GM12878 (cell line): ENCODE data around the gene TRERF1. TPM values are rescaled to one million over a fixed set of nuclear protein-coding genes. Genes with fewer than 3 reads are reported as not detected.

Experiments used
- ATAC-seq: fragments of 200-7000 bp; cut with Tn5 transposase; 3 replicates; pipeline ENCODE4 v1.9.1; 2020; ENCODE audit warnings: mild to moderate bottlenecking, moderate library complexity
- BruUV-seq: library from RNA; stranded (reverse); fragments of 400-500 nt; replicated peaks from 2 replicates; lab custom pipeline; 2021; lab: Mats Ljungman, UMichigan
- CTCF ChIA-PET: fragments of 300-600 bp; sonication (Branson Sonifier 250); formaldehyde crosslinking; extraction: SDS; loops from one replicate; lab custom pipeline; 2021; ENCODE audit warnings: inconsistent platforms; lab: Yijun Ruan, JAX
- POLR2A ChIA-PET: fragments of 350-600 bp; formaldehyde crosslinking; extraction: SDS; loops from one replicate; lab custom pipeline; 2021; ENCODE audit warnings: inconsistent platforms; lab: Charles Lee
- RAD21 ChIA-PET: fragments of 300-600 bp; sonication (Branson Sonifier 250); formaldehyde crosslinking; loops from one replicate; lab custom pipeline; 2023; ENCODE audit warnings: antibody characterized with exemption; ENCODE audit not compliant: unreplicated experiment; lab: Charles Lee
- SMC1A ChIA-PET: fragments of 300-600 bp; sonication (Branson Sonifier 250); formaldehyde crosslinking; loops from one replicate; lab custom pipeline; 2023; ENCODE audit not compliant: unreplicated experiment, uncharacterized antibody; lab: Charles Lee
- DNase-seq: peaks from one replicate; pipeline ENCODE4 v3.0.0-alpha.2; 2011; ENCODE audit warnings: low read depth, low spot score
- FAIRE-seq: peaks from 3 replicates; lab custom pipeline; 2011; peaks lifted over from hg19 to GRCh38; lab: Jason Lieb, UNC
- H2AFZ ChIP-seq: 2 replicates; pipeline ENCODE4 v1.6.0; 2011; ENCODE audit warnings: low read depth, low read length, control low read depth; ENCODE audit not compliant: control insufficient read depth
- H3K27ac ChIP-seq: 2 replicates; pipeline ENCODE4 v1.5.1; 2011; ENCODE audit warnings: control low read depth; ENCODE audit not compliant: control insufficient read depth, insufficient read depth
- H3K27me3 ChIP-seq, 2 experiments: replicated peaks in 1 of 2; 2 replicates each; pipeline versions ENCODE4 v1.6.0 to v1.6.1; 2011; ENCODE audit warnings: low read length in 1 of 2; ENCODE audit not compliant: control insufficient read depth in 2 of 2, insufficient read depth in 2 of 2
- H3K36me3 ChIP-seq, 2 experiments: 2 replicates each; pipeline ENCODE4 v1.5.1; 2011; ENCODE audit warnings: low read length in 1 of 2; ENCODE audit not compliant: control insufficient read depth in 2 of 2, insufficient read depth in 2 of 2
- H3K4me1 ChIP-seq: 2 replicates; pipeline ENCODE4 v1.6.1; 2011; ENCODE audit warnings: mild to moderate bottlenecking, low read length, moderate library complexity, mixed read lengths; ENCODE audit not compliant: control insufficient read depth, insufficient read depth
- H3K4me2 ChIP-seq: 2 replicates; pipeline ENCODE4 v1.6.0; 2011; ENCODE audit warnings: control low read depth; ENCODE audit not compliant: control insufficient read depth, insufficient read depth
- H3K4me3 ChIP-seq: fragments of 200-600 bp; sonication (generic); 2 replicates; pipeline ENCODE4 v1.5.1; 2016
- H3K79me2 ChIP-seq: 2 replicates; pipeline ENCODE4 v1.6.0; 2011; ENCODE audit warnings: low read length; ENCODE audit not compliant: control insufficient read depth, insufficient read depth
- H3K9ac ChIP-seq: 2 replicates; pipeline ENCODE4 v1.8.0; 2011; ENCODE audit warnings: low read length, control low read depth, mixed read lengths; ENCODE audit not compliant: control insufficient read depth, insufficient read depth
- H3K9me3 ChIP-seq: replicated peaks from 3 replicates; pipeline ENCODE4 v1.5.1; 2011; ENCODE audit warnings: mild to moderate bottlenecking, low read length; ENCODE audit not compliant: control insufficient read depth, insufficient read depth
- H4K20me1 ChIP-seq: 2 replicates; pipeline ENCODE4 v1.6.0; 2011; ENCODE audit not compliant: control insufficient read depth, insufficient read depth
- BACH1 ChIP-seq: fragments of 450-650 bp; IDR thresholded peaks from 2 replicates; pipeline ENCODE4 v1.6.1; 2017; ENCODE audit warnings: mild to moderate bottlenecking, borderline replicate concordance
- CHD1 ChIP-seq: IDR thresholded peaks from 2 replicates; pipeline ENCODE4 v1.6.1; 2012; ENCODE audit warnings: low read depth, low read length, improper control_type of control experiment
- CHD4 ChIP-seq: fragments of 200-600 bp; sonication (generic); IDR thresholded peaks from 2 replicates; pipeline ENCODE4 v1.6.1; 2016; ENCODE audit warnings: mild to moderate bottlenecking
- CREB1 ChIP-seq: IDR thresholded peaks from 2 replicates; pipeline ENCODE4 v1.6.1; 2012; ENCODE audit warnings: low read depth, mild to moderate bottlenecking, inconsistent platforms
- HCFC1 ChIP-seq: fragments of 150-350 bp; IDR thresholded peaks from 2 replicates; pipeline ENCODE4 v1.6.1; 2014; ENCODE audit warnings: low read length
- IKZF1 ChIP-seq: fragments of 450-650 bp; conservative IDR thresholded peaks from 2 replicates; pipeline ENCODE4 v1.6.1; 2017; ENCODE audit warnings: antibody characterized with exemption, mild to moderate bottlenecking
- MYB ChIP-seq: fragments of 150-350 bp; IDR thresholded peaks from 2 replicates; pipeline ENCODE4 v1.6.1; 2014; ENCODE audit warnings: mild to moderate bottlenecking, low read depth, low read length, borderline replicate concordance
- PAX5 ChIP-seq: IDR thresholded peaks from 2 replicates; pipeline ENCODE4 v1.6.1; 2011; ENCODE audit warnings: low read depth, low read length, borderline replicate concordance
- PAX8 ChIP-seq: fragments of 450-650 bp; IDR thresholded peaks from 2 replicates; pipeline ENCODE4 v1.6.1; 2017; ENCODE audit warnings: mild to moderate bottlenecking, moderate library complexity
- ZNF24 ChIP-seq: fragments of 450-650 bp; IDR thresholded peaks from 2 replicates; pipeline ENCODE4 v1.6.1; 2017; ENCODE audit warnings: antibody characterized with exemption, mild to moderate bottlenecking
- WGBS: methylation state at CpG from one replicate; pipeline ENCODE4 v1.1.6; 2016; ENCODE audit warnings: low lambda C conversion rate; ENCODE audit not compliant: insufficient replicate concordance, insufficient coverage; ENCODE audit errors: missing lambda C conversion rate; 5-methylcytosine and 5-hydroxymethylcytosine counted together
- in situ Hi-C: fragments of 300-500 bp; cut with MboI; formaldehyde crosslinking; loops from 9 replicates; pipeline ENCODE4 v1.14.3; 2018; ENCODE audit warnings: mixed read lengths
- intact Hi-C: fragments of 100-400 bp; cut with micrococcal nuclease; formaldehyde crosslinking; loops from one replicate; pipeline ENCODE4 v1.14.2; 2022; ENCODE audit not compliant: unreplicated experiment
- polyA plus RNA-seq, 11 experiments: library from polyadenylated mRNA; depleted of rRNA in 4 of 11; unstranded in 6 of 11; stranded (reverse) in 5 of 11; fragments of >200 nt; fragmentation: Nextera tagmentation in 4 of 11; fragmentation: Illumina TruSeq in 1 of 11; extraction: Ambion mirVana in 4 of 11; extraction: Trizol in 1 of 11; gene quantifications; 1 replicate in 1 of 11; 2 replicates in 10 of 11; pipeline versions ENCODE4 v1.2.1 to v1.2.3, GENCODE V29; 2011 to 2016; ENCODE audit warnings: inconsistent platforms in 2 of 11, missing spikeins in 2 of 11, low read depth in 1 of 11
- total RNA-seq, 4 experiments: library from RNA; depleted of rRNA in 3 of 4; stranded (reverse); fragments of >200 nt in 3 of 4; fragmentation: Illumina TruSeq in 1 of 4; extraction: Trizol in 1 of 4; gene quantifications; 2 replicates each; pipeline versions ENCODE4 v1.2.1 to v1.2.3, GENCODE V29; 2013 to 2021
- TF ChIP-seq, protein P1 (sequence below): IDR thresholded peaks from 2 replicates; pipeline ENCODE4 v1.6.1; 2012; ENCODE audit warnings: low read length, inconsistent platforms
- TF ChIP-seq, protein P2 (sequence below): fragments of 450-650 bp; IDR thresholded peaks from 2 replicates; pipeline ENCODE4 v1.6.1; 2018; ENCODE audit warnings: borderline replicate concordance, mild to moderate bottlenecking; ENCODE audit not compliant: partially characterized antibody
- TF ChIP-seq, protein P3 (sequence below): fragments of 450-650 bp; formaldehyde crosslinking; IDR thresholded peaks from 2 replicates; pipeline ENCODE4 v1.4.0; 2020; ENCODE audit warnings: mild to moderate bottlenecking, moderate library complexity
- TF ChIP-seq, protein P4 (sequence below): IDR thresholded peaks from 2 replicates; pipeline ENCODE4 v1.6.1; 2012; ENCODE audit warnings: low read depth, low read length, improper control_type of control experiment

The TRERF1 gene
- total and polyA plus RNA-seq, 10 of the 15 experiments (the other 5 are each of a cell fraction or from before 2014, with no cell fraction given), result 2.2 to 19.4 (median 7.2) TPM

DNA sequence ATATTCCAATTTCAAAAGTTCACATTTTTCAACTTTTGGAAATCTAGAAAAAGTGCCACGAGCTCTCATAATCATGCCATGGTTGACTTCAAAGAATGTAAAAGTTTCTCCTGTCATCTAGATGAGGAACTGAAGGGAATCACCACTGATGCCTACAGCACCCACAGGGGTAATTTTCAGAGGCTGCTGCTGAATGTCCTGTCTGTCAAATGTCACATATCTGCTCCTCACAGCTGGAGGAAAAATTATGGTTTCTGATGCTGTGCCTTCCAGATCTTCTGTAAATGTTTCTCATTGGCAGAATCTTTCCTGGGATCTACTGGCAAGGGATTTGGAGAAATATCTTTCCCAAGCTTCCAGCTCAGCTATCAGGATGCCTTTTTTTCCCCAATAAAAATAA is 32.5 kb upstream of the TRERF1 start (continued):
- TF ChIP-seq, protein P1, sequence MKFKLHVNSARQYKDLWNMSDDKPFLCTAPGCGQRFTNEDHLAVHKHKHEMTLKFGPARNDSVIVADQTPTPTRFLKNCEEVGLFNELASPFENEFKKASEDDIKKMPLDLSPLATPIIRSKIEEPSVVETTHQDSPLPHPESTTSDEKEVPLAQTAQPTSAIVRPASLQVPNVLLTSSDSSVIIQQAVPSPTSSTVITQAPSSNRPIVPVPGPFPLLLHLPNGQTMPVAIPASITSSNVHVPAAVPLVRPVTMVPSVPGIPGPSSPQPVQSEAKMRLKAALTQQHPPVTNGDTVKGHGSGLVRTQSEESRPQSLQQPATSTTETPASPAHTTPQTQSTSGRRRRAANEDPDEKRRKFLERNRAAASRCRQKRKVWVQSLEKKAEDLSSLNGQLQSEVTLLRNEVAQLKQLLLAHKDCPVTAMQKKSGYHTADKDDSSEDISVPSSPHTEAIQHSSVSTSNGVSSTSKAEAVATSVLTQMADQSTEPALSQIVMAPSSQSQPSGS, result no peak
- TF ChIP-seq PAX5, result no peak
- TF ChIP-seq, all 136 proteins: peak for 0

DNA sequence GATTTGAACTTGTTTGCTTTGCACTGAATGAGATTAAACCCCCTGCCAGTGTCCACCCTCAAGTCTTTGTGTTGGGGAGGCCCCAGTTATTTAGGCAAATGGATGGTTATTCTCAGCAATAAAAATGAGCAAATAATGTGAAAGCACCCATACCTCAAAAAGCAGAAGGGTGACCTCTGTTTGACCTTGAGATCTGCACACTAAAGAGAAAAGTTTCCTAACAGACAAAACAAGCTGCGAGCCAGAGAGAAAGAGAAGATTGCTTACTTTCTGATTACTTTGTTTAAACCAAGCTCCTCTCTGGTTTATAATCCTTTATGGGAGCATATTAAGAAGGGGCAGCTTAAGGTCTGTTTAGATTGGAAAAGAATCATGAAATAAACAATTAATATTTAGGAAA is 30.4 kb upstream of the TRERF1 start:
- no peak for ATAC-seq
- Histone ChIP-seq H3K4me1 (no peaks in the 10 kb centered on the region), H3K4me3 (no peak overlapping the region), H3K36me3 (no peaks in the 10 kb centered on the region), H3K4me2 (no peak overlapping the region), H4K20me1 (no peaks in the 10 kb centered on the region), H3K9ac (no peak overlapping the region), H3K9me3 (no peaks in the 10 kb centered on the region), H3K79me2 (no peaks in the 10 kb centered on the region), H3K27ac (no peak overlapping the region), H3K27me3 (no peaks in the 10 kb centered on the region), H2AFZ (no peak overlapping the region)
- BruUV-seq, result no TSS peak
- intact Hi-C loops (no loop called here), in situ Hi-C loops (no loop called here)
- FAIRE-seq, result no peak
- 94% methylated on average over 1 of the region's 1 CpG for WGBS
- no peak for DNase-seq
- CTCF ChIA-PET, result interaction anchor here (1.6 kb wide), 1 partner anchor 10 kb away, joined by 4 read pairs; no protein-coding TSS in a partner anchor
- SMC1A ChIA-PET, result no interaction called here
- POLR2A ChIA-PET, result no interaction called here
- RAD21 ChIA-PET, result interaction anchor here (0.7 to 1.0 kb wide), 2 partner anchors 9 to 25 kb away, joined by 3 read pairs; no protein-coding TSS in a partner anchor
- TF ChIP-seq CHD4 (no peak), BACH1 (no peak), CHD1 (no peak), PAX8 (no peak), IKZF1 (no peak), ZNF24 (no peak), CREB1 (no peak), MYB (no peak), HCFC1 (no peak)
- TF ChIP-seq, protein P1, result no peak
- TF ChIP-seq, protein P2, sequence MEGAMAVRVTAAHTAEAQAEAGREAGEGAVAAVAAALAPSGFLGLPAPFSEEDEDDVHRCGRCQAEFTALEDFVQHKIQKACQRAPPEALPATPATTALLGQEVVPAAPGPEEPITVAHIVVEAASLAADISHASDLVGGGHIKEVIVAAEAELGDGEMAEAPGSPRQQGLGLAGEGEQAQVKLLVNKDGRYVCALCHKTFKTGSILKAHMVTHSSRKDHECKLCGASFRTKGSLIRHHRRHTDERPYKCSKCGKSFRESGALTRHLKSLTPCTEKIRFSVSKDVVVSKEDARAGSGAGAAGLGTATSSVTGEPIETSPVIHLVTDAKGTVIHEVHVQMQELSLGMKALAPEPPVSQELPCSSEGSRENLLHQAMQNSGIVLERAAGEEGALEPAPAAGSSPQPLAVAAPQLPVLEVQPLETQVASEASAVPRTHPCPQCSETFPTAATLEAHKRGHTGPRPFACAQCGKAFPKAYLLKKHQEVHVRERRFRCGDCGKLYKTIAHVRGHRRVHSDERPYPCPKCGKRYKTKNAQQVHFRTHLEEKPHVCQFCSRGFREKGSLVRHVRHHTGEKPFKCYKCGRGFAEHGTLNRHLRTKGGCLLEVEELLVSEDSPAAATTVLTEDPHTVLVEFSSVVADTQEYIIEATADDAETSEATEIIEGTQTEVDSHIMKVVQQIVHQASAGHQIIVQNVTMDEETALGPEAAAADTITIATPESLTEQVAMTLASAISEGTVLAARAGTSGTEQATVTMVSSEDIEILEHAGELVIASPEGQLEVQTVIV, result no peak
- TF ChIP-seq, protein P3, sequence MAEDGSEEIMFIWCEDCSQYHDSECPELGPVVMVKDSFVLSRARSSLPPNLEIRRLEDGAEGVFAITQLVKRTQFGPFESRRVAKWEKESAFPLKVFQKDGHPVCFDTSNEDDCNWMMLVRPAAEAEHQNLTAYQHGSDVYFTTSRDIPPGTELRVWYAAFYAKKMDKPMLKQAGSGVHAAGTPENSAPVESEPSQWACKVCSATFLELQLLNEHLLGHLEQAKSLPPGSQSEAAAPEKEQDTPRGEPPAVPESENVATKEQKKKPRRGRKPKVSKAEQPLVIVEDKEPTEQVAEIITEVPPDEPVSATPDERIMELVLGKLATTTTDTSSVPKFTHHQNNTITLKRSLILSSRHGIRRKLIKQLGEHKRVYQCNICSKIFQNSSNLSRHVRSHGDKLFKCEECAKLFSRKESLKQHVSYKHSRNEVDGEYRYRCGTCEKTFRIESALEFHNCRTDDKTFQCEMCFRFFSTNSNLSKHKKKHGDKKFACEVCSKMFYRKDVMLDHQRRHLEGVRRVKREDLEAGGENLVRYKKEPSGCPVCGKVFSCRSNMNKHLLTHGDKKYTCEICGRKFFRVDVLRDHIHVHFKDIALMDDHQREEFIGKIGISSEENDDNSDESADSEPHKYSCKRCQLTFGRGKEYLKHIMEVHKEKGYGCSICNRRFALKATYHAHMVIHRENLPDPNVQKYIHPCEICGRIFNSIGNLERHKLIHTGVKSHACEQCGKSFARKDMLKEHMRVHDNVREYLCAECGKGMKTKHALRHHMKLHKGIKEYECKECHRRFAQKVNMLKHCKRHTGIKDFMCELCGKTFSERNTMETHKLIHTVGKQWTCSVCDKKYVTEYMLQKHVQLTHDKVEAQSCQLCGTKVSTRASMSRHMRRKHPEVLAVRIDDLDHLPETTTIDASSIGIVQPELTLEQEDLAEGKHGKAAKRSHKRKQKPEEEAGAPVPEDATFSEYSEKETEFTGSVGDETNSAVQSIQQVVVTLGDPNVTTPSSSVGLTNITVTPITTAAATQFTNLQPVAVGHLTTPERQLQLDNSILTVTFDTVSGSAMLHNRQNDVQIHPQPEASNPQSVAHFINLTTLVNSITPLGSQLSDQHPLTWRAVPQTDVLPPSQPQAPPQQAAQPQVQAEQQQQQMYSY (CRISPR knock-in tag), result no peak
- TF ChIP-seq, protein P4, sequence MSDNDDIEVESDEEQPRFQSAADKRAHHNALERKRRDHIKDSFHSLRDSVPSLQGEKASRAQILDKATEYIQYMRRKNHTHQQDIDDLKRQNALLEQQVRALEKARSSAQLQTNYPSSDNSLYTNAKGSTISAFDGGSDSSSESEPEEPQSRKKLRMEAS, result no peak
